HFF-Myc (cell line): ENCODE measurements around the gene TMEM38B.

Experiments
- DNase-seq: peaks from one replicate; pipeline ENCODE4 v3.0.0-alpha.2; 2011; ENCODE audit warnings: low read depth; ENCODE audit errors: extremely low read depth
- H3K4me3 ChIP-seq: replicated peaks from 2 replicates; pipeline ENCODE4 v1.5.1; 2011; ENCODE audit warnings: low read depth, mild to moderate bottlenecking, control low read depth, low read length
- TF ChIP-seq, protein P1 (sequence below): IDR thresholded peaks from 2 replicates; pipeline ENCODE4 v1.5.1; 2012; ENCODE audit warnings: mild to moderate bottlenecking, low read depth, low read length, control low read depth; ENCODE audit errors: missing control alignments

TMEM38B gene

DNA sequence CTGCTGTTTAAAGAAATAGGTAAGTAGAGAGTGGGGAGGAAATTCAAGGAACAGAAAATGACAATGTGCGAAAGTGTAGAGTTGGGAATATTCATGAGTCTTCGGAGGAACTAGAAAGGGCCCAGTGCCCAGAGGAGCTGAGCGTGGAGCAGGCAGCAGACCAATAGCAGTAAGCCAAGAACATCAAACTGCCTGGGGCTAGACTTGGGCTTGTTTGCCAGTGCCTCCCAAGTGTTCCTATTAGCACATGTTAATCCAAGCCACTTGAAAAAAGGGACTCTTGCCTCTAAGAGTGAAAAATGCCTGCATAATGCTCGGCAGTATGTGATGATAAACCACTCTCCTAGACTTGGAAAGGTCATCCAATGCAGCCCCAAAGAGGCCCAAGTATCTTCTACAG is 33.3 kb upstream of the TMEM38B start:
- no peak for DNase-seq
- TF ChIP-seq, protein P1, sequence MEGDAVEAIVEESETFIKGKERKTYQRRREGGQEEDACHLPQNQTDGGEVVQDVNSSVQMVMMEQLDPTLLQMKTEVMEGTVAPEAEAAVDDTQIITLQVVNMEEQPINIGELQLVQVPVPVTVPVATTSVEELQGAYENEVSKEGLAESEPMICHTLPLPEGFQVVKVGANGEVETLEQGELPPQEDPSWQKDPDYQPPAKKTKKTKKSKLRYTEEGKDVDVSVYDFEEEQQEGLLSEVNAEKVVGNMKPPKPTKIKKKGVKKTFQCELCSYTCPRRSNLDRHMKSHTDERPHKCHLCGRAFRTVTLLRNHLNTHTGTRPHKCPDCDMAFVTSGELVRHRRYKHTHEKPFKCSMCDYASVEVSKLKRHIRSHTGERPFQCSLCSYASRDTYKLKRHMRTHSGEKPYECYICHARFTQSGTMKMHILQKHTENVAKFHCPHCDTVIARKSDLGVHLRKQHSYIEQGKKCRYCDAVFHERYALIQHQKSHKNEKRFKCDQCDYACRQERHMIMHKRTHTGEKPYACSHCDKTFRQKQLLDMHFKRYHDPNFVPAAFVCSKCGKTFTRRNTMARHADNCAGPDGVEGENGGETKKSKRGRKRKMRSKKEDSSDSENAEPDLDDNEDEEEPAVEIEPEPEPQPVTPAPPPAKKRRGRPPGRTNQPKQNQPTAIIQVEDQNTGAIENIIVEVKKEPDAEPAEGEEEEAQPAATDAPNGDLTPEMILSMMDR, result no peak
- no peak overlapping the region for H3K4me3 ChIP-seq

DNA sequence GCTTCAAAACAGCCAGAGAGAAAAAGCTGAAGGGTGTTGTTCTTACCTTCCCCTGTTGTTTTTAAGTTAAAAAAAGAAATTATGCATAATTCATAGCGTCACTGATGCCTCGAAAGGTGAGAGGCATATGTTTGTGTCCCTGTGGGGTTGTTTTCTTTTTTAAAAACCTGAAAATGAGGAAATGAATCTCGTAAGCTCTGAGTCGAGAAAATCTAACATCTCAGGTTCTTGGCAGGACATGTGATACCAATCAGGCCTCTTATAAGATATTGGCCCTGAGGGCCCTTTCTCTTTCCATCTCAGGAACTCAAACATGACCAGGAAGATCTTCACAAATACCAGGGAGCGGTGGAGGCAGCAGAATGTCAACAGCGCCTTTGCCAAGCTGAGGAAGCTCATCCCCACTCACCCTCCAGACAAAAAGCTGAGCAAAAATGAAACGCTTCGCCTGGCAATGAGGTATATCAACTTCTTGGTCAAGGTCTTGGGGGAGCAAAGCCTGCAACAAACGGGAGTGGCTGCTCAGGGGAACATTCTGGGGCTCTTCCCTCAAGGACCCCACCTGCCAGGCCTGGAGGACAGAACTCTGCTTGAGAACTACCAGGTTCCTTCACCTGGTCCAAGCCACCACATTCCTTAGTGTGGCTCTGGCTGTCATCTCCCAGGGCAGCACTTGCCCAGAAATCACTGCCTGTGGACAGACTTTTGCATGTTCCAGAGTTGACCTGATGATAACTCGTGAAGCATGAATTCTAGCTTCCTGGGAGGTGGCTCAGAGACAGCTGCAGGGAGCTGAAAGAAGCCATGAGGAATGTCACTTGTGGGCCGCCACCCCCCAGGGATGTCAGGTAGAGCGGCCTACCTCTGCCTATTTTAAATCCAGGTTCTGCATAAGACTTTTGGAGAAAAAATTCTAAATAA is 31.9 kb upstream of the TMEM38B start, which contains the start of gene TAL2:
Gene TAL2 (plus strand): TSS at position 274 of the 921 bp plus-strand sequence. CDS start 40 bp downstream, at position 314.
- no peak within 1 kb of the TSS for H3K4me3 ChIP-seq
- TF ChIP-seq, protein P1, result no peak
- DNase-seq, result no peak

DNA sequence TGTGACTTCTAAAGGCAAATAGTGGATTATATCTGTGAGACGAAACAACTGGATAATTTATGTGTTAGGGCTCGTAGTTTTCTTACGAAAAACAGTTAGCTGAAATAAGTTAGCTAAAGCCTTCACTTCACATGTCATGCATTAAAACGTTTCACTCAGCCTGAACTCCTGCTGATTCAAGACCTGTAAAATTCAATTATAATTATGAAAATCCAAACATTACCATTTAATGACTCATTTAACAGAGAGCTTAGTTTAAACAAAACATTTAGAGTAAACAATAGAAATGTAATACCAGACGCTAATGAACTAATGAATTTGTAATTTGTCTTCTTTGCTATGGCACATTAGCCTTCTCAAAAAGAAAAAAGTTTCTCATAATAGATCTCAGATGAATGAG is 30.4 kb upstream of the TMEM38B start:
- no peak overlapping the region for H3K4me3 ChIP-seq
- TF ChIP-seq, protein P1, result no peak
- DNase-seq, result no peak

DNA sequence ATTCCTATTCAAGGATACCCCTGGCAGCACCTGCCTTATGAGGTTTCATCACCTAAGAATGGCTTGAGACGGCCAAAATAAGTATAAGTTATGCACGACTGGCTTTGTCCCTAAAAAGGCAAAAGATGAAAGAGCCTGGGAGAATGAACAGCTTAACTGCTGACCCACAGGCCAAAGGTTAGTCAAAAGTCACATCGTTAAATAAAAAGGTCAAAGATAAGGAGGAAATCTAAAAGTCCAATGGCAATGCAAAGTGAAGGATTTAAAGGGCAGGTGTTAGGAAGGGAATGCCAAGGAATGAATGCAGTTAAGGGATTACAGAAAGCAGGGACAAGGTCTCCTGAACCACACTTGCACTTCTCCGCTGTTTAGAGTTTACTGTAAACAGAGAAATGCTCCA is 26.5 kb upstream of the TMEM38B start:
- H3K4me3 ChIP-seq, result no peak overlapping the region
- TF ChIP-seq, protein P1, result no peak
- no peak for DNase-seq

DNA sequence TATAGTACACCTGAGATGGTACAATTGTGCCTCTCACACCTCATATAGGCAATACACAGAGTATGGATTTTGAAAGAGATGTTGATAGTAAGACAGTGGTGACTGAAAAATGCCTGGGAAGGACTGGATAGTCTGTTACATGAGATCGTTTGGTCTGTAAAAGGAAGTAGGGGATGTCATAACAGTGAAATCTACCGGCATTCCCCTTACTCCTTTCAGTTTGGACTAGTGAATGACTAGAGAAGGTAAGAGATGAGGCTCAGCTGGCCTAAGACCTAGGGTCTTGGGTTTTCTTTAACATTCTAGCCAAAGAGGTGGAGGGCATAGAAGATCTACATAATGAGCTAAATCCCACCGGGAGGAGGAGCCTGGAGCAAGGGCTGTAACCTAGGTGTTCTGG is 24.0 kb upstream of the TMEM38B start:
- no peak for DNase-seq
- no peak overlapping the region for H3K4me3 ChIP-seq
- TF ChIP-seq, protein P1, result no peak

DNA sequence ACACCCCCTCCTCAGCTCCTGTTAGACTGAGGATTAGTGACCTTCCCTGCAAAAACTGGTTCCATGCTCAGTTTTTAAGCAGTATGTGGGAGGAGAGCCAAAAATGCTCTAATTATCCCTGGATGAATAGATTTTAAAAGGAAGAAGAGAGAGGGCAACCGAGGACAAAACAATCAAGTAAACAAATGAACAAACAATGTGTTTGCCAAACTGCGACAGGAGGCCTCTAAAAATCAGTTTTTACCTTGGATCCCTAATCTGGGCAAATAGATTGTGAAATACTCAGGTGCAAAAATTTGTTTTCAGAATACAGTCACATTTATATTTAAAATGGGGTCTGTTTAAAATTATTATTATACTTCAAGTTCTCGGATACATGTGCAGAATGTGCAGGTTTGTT is 23.6 kb upstream of the TMEM38B start:
- no peak overlapping the region for H3K4me3 ChIP-seq
- TF ChIP-seq, protein P1, result no peak
- DNase-seq, result no peak

DNA sequence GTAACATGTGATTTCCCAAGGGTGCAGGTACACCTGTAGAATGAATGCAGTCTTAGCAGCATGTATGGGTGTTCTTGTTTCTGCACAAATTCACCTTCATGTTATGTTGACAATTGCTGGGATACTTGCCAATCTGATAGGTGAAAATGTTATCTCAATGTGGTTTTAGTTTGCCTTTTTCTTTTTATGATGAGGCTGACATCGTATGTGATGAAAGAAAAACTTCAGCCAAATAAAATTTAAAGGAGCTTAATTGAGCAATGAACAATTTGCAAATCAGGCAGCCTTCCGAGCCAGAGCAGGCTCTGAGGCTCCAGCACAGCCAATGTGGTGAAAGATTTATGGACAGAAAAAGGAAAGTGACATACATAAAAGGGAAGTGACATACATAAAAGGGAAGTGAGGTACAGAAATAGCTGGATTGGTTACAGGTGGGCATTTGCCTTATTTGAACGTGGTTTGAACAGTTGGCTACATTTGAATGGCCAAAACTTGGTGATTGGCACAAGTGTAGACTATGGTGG is 21.6 kb upstream of the TMEM38B start:
- TF ChIP-seq, protein P1, result no peak
- no peak overlapping the region for H3K4me3 ChIP-seq
- DNase-seq, result no peak
